Measurements from ENCODE around the gene LRPPRC. TPM values are rescaled to one million over a fixed set of nuclear protein-coding genes. Genes with fewer than 3 reads are reported as not detected.

The LRPPRC gene
- total and polyA plus RNA-seq, 2 experiments from 2014 or later, result 163 to 200 TPM

GRCh38 chr2:43887176-43887575 is 108.6 kb downstream of the LRPPRC start:
- H2AFZ ChIP-seq, result no peak overlapping the region
- H3K36me3 ChIP-seq (ENCODE audit: insufficient read depth), result peaks cover 46% of the 10 kb centered on the region
- H3K4me1 ChIP-seq (ENCODE audit: insufficient read depth), result no peaks in the 10 kb centered on the region
- H3K27ac ChIP-seq (ENCODE audit: low read depth), result no peak overlapping the region
- no peak for ATAC-seq
- H3K27me3 ChIP-seq (ENCODE audit: insufficient read depth), result no peaks in the 10 kb centered on the region
- no peaks in the 10 kb centered on the region; the same call in none of the 2 replicates for H4K20me1 ChIP-seq (replicated peaks; ENCODE audit: insufficient read depth)
- Mint-ChIP-seq H3K4me1 (peaks cover 2% of the 10 kb centered on the region; the same call in 1 of the 3 replicates), H3K4me3 (no peak overlapping the region), H3K9me3 (no peaks in the 10 kb centered on the region), H3K27ac (no peak overlapping the region), H3K27me3 (ENCODE audit: insufficient read depth, low read depth, poor library complexity) (peaks cover 5% of the 10 kb centered on the region), H3K36me3 (ENCODE audit: low read depth) (peaks cover 57% of the 10 kb centered on the region)
- no peak for TF ChIP-seq NANOG (IDR thresholded peaks at IDR 0.05; ENCODE audit: borderline replicate concordance)
- TF ChIP-seq EZH2 (IDR thresholded peaks at IDR 0.05; ENCODE audit: low read depth, unreplicated experiment), result no peak
- no peak for TF ChIP-seq POLR2AphosphoS5 (IDR thresholded peaks at IDR 0.05; ENCODE audit: low read depth)
- no peak for TF ChIP-seq ZNF114 (CRISPR knock-in tag; IDR thresholded peaks at IDR 0.05)
- no peak for TF ChIP-seq ETS1 (IDR thresholded peaks at IDR 0.05)
- H3K79me2 ChIP-seq (replicated peaks; ENCODE audit: insufficient read depth), result no peaks in the 10 kb centered on the region
- no peak overlapping the region for H3K4me3 ChIP-seq
- H3F3A ChIP-seq (replicated peaks; ENCODE audit: low read depth), result 0 out of 2 replicates have a peak, but pooled peaks cover 16% of the 10 kb centered on the region
- H3K4me2 ChIP-seq, result no peak overlapping the region
- no peaks in the 10 kb centered on the region for H3K9me2 ChIP-seq (ENCODE audit: insufficient read depth)
- DNase-seq (ENCODE audit: low spot score), result no peak

GRCh38 chr2:43885132-43885632 is 110.6 kb downstream of the LRPPRC start:
- H3K27me3 ChIP-seq (ENCODE audit: insufficient read depth), result no peaks in the 10 kb centered on the region
- DNase-seq (ENCODE audit: low spot score) (no peak), ATAC-seq (no peak)
- no peaks in the 10 kb centered on the region for H3K9me3 Mint-ChIP-seq
- no peaks in the 10 kb centered on the region for H3K79me2 ChIP-seq (replicated peaks; ENCODE audit: insufficient read depth)
- H3K4me2 ChIP-seq, result no peak overlapping the region
- no peak overlapping the region for H3K4me3 ChIP-seq
- no peaks in the 10 kb centered on the region for H3K9me2 ChIP-seq (ENCODE audit: insufficient read depth)
- no peaks in the 10 kb centered on the region; the same call in none of the 2 replicates for H4K20me1 ChIP-seq (replicated peaks; ENCODE audit: insufficient read depth)
- H3K4me3 Mint-ChIP-seq, result no peak overlapping the region
- H3F3A ChIP-seq (replicated peaks; ENCODE audit: low read depth), result 0 out of 2 replicates have a peak, but pooled peaks cover 16% of the 10 kb centered on the region
- H3K36me3 ChIP-seq (ENCODE audit: insufficient read depth), result peaks cover 30% of the 10 kb centered on the region
- peaks cover 2% of the 10 kb centered on the region for H3K27me3 Mint-ChIP-seq (ENCODE audit: insufficient read depth, low read depth, poor library complexity)
- H3K4me1 Mint-ChIP-seq, result peaks cover 3% of the 10 kb centered on the region; the same call in 1 of the 3 replicates
- TF ChIP-seq REST (IDR thresholded peaks at IDR 0.05; ENCODE audit: unreplicated experiment), result no peak
- no peak for TF ChIP-seq CREB1 (CRISPR knock-in tag; IDR thresholded peaks at IDR 0.05; ENCODE audit: low read depth)
- no peak for TF ChIP-seq NANOG (IDR thresholded peaks at IDR 0.05; ENCODE audit: borderline replicate concordance)
- TF ChIP-seq JUNB (IDR thresholded peaks at IDR 0.05; ENCODE audit: unreplicated experiment), result no peak
- no peak for TF ChIP-seq ZNF462 (CRISPR knock-in tag; IDR thresholded peaks at IDR 0.05)
- no peak for TF ChIP-seq ZNF114 (CRISPR knock-in tag; IDR thresholded peaks at IDR 0.05)
- TF ChIP-seq EZH2phosphoT487 (IDR thresholded peaks at IDR 0.05; ENCODE audit: unreplicated experiment), result no peak
- no peak overlapping the region for H2AFZ ChIP-seq
- no peaks in the 10 kb centered on the region for H3K4me1 ChIP-seq (ENCODE audit: insufficient read depth)
- H3K36me3 Mint-ChIP-seq (ENCODE audit: low read depth), result peaks cover 37% of the 10 kb centered on the region
- no peak overlapping the region for H3K27ac ChIP-seq (ENCODE audit: low read depth)
- 0 out of 2 replicates have a peak overlapping the region, but pooled peaks have one; percentile 10 for H3K27ac Mint-ChIP-seq
